ENCODE data around the gene SEC24D. TPM values are rescaled to one million over a fixed set of nuclear protein-coding genes. Genes with fewer than 3 reads are reported as not detected.

SEC24D gene
- total RNA-seq, 4 donors from 2014 or later: 47.4 to 54.9 (median 52.8) TPM

GRCh38 chr4:118814891-118815290, 21.0 kb downstream of the SEC24D start:
- TF ChIP-seq, protein P1, sequence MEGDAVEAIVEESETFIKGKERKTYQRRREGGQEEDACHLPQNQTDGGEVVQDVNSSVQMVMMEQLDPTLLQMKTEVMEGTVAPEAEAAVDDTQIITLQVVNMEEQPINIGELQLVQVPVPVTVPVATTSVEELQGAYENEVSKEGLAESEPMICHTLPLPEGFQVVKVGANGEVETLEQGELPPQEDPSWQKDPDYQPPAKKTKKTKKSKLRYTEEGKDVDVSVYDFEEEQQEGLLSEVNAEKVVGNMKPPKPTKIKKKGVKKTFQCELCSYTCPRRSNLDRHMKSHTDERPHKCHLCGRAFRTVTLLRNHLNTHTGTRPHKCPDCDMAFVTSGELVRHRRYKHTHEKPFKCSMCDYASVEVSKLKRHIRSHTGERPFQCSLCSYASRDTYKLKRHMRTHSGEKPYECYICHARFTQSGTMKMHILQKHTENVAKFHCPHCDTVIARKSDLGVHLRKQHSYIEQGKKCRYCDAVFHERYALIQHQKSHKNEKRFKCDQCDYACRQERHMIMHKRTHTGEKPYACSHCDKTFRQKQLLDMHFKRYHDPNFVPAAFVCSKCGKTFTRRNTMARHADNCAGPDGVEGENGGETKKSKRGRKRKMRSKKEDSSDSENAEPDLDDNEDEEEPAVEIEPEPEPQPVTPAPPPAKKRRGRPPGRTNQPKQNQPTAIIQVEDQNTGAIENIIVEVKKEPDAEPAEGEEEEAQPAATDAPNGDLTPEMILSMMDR (IDR thresholded peaks at IDR 0.05): no peak
- DNase-seq (ENCODE audit: low spot score) (no peak), ATAC-seq (ENCODE audit: low FRiP score) (no peak)

DNA sequence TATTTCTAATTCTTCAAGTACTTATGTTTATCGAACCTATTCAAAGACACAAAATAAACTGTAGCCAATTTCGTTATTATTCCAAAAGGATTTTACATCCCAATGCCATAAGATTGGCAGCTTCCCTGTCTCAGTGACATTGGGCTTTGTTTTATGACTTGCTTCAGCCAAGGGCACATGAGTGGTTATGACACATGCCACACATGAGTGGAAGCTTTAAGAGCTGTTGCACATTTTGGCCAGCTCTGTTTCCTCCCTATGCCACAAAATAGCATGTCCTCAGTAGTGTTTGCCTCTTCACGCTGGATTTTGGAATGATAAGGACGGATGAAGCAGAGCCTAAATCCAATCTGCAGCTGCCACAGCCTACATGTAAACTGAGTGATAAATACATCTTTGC, 21.9 kb downstream of the SEC24D start:
- TF ChIP-seq, protein P1 (IDR thresholded peaks at IDR 0.05): no peak
- DNase-seq (ENCODE audit: low spot score): no peak
- no peak for ATAC-seq (ENCODE audit: low FRiP score)

DNA sequence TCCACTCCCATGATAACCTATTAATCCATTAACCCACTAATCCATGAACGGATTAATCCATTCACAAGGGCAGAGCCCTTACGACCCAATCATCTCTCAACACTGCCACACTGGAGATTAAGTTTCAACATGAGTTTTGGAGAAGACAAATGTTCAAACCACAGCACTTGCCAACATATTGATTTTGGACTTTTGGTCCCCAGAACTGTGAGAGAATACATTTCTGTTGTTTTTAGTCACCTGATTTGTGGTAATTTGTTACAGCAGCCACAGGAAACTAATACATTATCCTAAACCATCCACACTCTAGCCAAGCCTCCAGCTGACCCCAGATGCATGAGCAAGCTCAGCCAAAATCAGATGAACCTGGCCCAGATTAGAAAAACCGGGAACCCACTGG, 22.4 kb downstream of the SEC24D start:
- ATAC-seq (ENCODE audit: low FRiP score) (no peak), DNase-seq (ENCODE audit: low spot score) (no peak)
- TF ChIP-seq, protein P1 (IDR thresholded peaks at IDR 0.05): no peak

DNA sequence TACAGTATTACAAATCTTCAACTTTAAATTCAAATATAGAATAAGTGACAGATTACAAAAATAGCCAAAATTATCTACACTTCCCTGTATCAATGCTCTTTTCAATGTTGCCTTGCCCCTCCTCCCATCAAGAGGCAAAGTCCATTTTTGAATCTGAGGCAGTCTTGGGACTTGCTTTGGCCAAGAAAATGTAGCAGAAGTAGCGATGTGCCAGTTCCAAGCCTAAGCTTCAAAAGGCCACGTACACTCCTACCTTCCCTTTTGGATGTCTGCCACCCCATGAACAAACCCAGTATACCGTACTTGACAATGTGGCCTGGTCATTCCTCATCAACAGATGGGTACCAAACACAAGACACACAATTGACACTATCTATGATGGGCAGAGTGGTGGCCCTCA, 24.1 kb downstream of the SEC24D start:
- TF ChIP-seq, protein P1 (IDR thresholded peaks at IDR 0.05): no peak

DNA sequence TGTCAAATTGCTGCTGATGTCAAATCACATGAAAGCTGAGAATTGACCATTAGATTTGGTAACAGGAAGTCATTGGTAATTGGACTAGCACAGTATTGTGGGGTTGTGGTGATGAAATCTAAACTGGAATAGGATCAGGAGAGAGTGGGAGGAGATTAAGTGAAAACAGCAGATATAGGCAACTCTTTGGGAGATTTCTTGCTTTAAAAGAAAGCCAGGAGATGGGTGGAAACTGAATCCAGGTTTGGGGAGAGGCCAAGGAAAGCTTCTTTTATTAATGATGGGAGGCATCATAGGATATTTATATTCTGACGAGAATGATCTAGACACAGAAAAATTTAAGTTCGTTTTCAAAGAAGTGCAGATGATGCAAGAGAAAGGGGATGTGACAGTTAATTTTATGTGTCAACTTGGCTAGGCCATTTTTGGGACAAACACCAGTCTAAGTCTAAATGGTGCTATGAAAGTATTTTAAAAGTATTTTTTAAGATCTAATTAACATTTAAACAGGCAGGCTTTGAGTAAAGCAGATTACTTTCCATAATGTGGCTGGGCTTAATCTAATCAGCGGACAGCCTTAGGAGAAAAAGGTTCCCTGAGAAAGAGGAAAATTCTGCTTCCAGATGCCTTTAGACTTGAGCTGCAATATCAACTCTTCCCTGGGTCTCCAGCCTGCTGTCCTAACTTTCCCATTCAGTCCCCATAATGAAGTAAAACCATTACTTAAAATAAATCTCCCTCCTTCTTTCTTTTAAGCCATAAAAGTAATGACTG, 24.7 kb downstream of the SEC24D start:
- DNase-seq (ENCODE audit: low spot score): no peak
- peak; percentile 83 for ATAC-seq (ENCODE audit: low FRiP score)
- TF ChIP-seq, protein P1 (IDR thresholded peaks at IDR 0.05): no peak

More for the DNA sequence above, 24.1 kb downstream of the SEC24D start:
- DNase-seq (ENCODE audit: low spot score) (no peak), ATAC-seq (ENCODE audit: low FRiP score) (no peak)

DNA sequence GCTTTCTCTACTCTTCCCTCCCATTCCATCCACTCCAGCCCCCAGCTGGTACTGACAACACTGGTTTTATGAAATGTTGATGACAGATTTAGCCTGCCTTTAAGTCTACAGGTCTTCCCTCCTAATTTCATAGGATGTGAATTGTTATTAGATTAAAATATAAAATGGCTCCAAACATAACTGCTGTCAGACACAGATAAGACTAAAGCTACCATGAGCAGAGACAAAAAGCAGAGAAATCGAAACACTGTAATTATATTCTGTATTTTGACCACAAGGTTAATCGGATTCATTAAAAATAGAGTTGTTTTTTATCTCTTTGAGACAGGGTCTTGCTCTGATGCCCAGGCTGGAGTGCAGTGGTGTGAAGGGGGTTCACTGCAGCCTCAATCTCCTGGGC, 28.3 kb downstream of the SEC24D start:
- TF ChIP-seq, protein P1 (IDR thresholded peaks at IDR 0.05): no peak
- no peak for ATAC-seq (ENCODE audit: low FRiP score)
- DNase-seq (ENCODE audit: low spot score): no peak

DNA sequence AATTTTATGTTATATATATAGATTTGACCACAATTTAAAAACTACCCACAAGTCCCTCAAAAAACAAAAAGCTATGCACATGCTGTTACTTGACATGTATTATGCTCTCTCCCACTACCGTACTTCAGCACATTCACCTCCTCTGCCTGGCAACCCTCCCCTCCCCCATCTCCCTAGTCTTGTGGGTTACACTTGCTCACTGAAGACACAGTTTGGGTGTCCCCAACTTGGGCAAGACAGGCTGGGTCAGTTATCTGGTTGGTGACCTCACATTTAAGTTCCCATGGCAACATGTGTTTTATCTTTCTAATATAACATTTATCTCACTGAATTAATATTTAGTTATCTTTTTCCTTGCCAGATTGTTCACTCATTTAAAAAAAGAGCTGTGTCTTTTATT, 32.7 kb downstream of the SEC24D start:
- TF ChIP-seq, protein P1 (IDR thresholded peaks at IDR 0.05): no peak
- DNase-seq (ENCODE audit: low spot score) (no peak), ATAC-seq (ENCODE audit: low FRiP score) (no peak)
